DOHH2 (cell line): ENCODE results near the gene EXOSC10.

Experiments used
- H3F3A ChIP-seq: fragments of 200-600 bp; sonication (generic), shearing (Covaris generic); 2 replicates; pipeline ENCODE4 v1.6.0; 2016; ENCODE audit warnings: antibody characterized with exemption, mild to moderate bottlenecking; ENCODE audit not compliant: control insufficient read depth, insufficient read depth
- H3K27ac ChIP-seq: fragments of 200-600 bp; sonication (generic); 2 replicates; pipeline ENCODE4 v1.5.1; 2014; ENCODE audit warnings: low read depth, mild to moderate bottlenecking, low read length, moderate library complexity
- H3K27me3 ChIP-seq: fragments of 200-600 bp; sonication (generic); 2 replicates; pipeline ENCODE4 v1.6.1; 2014; ENCODE audit warnings: mild to moderate bottlenecking, low read length, mixed read lengths; ENCODE audit not compliant: control insufficient read depth
- H3K36me3 ChIP-seq: fragments of 200-600 bp; sonication (generic); 2 replicates; pipeline ENCODE4 v1.6.1; 2014; ENCODE audit warnings: mild to moderate bottlenecking, low read length, moderate library complexity, mixed read lengths; ENCODE audit not compliant: control insufficient read depth
- H3K4me1 ChIP-seq: fragments of 200-600 bp; sonication (generic); 2 replicates; pipeline ENCODE4 v1.6.1; 2014; ENCODE audit warnings: mild to moderate bottlenecking, low read length, mixed read lengths; ENCODE audit not compliant: control insufficient read depth
- H3K4me2 ChIP-seq: fragments of 200-600 bp; sonication (generic); 2 replicates; pipeline ENCODE4 v1.6.0; 2014; ENCODE audit warnings: mild to moderate bottlenecking, low read length, moderate library complexity
- H3K4me3 ChIP-seq: fragments of 200-600 bp; sonication (generic); 2 replicates; pipeline ENCODE4 v1.5.1; 2014; ENCODE audit warnings: mild to moderate bottlenecking, low read length, mixed read lengths
- H3K79me2 ChIP-seq: fragments of 200-600 bp; sonication (generic); 2 replicates; pipeline ENCODE4 v1.6.1; 2014; ENCODE audit warnings: mild to moderate bottlenecking, low read length, mixed read lengths; ENCODE audit not compliant: control insufficient read depth
- H3K9me2 ChIP-seq: fragments of 200-600 bp; sonication (generic); replicated peaks from 2 replicates; pipeline ENCODE4 v1.6.1; 2014; ENCODE audit warnings: mild to moderate bottlenecking, low read length, mixed read lengths; ENCODE audit not compliant: control insufficient read depth
- H3K9me3 ChIP-seq: fragments of 200-600 bp; sonication (generic); 2 replicates; pipeline ENCODE4 v1.6.1; 2014; ENCODE audit warnings: antibody characterized with exemption, low read length, mixed read lengths; ENCODE audit not compliant: control insufficient read depth, insufficient read depth
- H4K20me1 ChIP-seq: fragments of 200-600 bp; sonication (generic); 2 replicates; pipeline ENCODE4 v1.6.0; 2014; ENCODE audit warnings: low read depth, mild to moderate bottlenecking, antibody characterized with exemption, low read length, moderate library complexity; ENCODE audit not compliant: control insufficient read depth, insufficient read depth
- CTCF ChIP-seq: fragments of 200-600 bp; sonication (generic); IDR thresholded peaks from one replicate; pipeline ENCODE4 v1.5.1; 2014; ENCODE audit warnings: antibody characterized with exemption, mild to moderate bottlenecking, low read depth, low read length; ENCODE audit not compliant: poor library complexity, severe bottlenecking
- EZH2phosphoT487 ChIP-seq: fragments of 200-600 bp; sonication (generic); IDR thresholded peaks from 2 replicates; pipeline ENCODE4 v1.6.1; 2017; ENCODE audit warnings: borderline replicate concordance, mild to moderate bottlenecking, antibody characterized with exemption, low read length, moderate library complexity, mixed read lengths

The EXOSC10 gene

GRCh38 chr1:11059968-11060830 is 39.5 kb downstream of the EXOSC10 start, which contains the start of gene SRM:
SRM (minus strand) TSS chr1:11060018; CDS start chr1:11059943, 75 bp downstream.
- H3K9me3 ChIP-seq: no peaks in the 10 kb centered on the region
- H4K20me1 ChIP-seq: no peaks in the 10 kb centered on the region
- H3F3A ChIP-seq: peaks cover 14% of the 10 kb centered on the region
- peaks cover 37% of the 10 kb centered on the region for H3K4me1 ChIP-seq
- H3K9me2 ChIP-seq: no peaks in the 10 kb centered on the region
- H3K79me2 ChIP-seq: peaks cover 54% of the 10 kb centered on the region
- H3K36me3 ChIP-seq: peaks cover 77% of the 10 kb centered on the region
- H3K27me3 ChIP-seq: no peaks in the 10 kb centered on the region
- H3K27ac ChIP-seq: peak within 1 kb of the TSS; percentile 71
- TF ChIP-seq EZH2phosphoT487: no peak
- no peak for TF ChIP-seq CTCF
- H3K4me2 ChIP-seq: peak within 1 kb of the TSS; percentile 95
- peak within 1 kb of the TSS; percentile 98 for H3K4me3 ChIP-seq

- no peak for TF ChIP-seq EZH2phosphoT487
- TF ChIP-seq CTCF: peak; percentile 27
- Histone ChIP-seq H3F3A (peaks cover 12% of the 10 kb centered on the region), H3K9me3 (no peaks in the 10 kb centered on the region), H3K4me3 (peak overlapping the region; percentile 87), H3K36me3 (peaks cover 74% of the 10 kb centered on the region), H4K20me1 (no peaks in the 10 kb centered on the region), H3K4me1 (peaks cover 37% of the 10 kb centered on the region), H3K79me2 (peaks cover 54% of the 10 kb centered on the region), H3K27me3 (no peaks in the 10 kb centered on the region), H3K27ac (peak overlapping the region; percentile 25), H3K4me2 (peak overlapping the region; percentile 77), H3K9me2 (no peaks in the 10 kb centered on the region)
Measured at GRCh38 chr1:11059155-11059967, 40.3 kb downstream of the EXOSC10 start.

- H3K36me3 ChIP-seq: peaks cover 74% of the 10 kb centered on the region
- peak overlapping the region; percentile 87 for H3K4me3 ChIP-seq
Measured at GRCh38 chr1:11058595-11059154, 41.0 kb downstream of the EXOSC10 start.

More at GRCh38 chr1:11058595-11059154, 41.0 kb downstream of the EXOSC10 start:
- no peak for TF ChIP-seq CTCF
- TF ChIP-seq EZH2phosphoT487: no peak
- no peaks in the 10 kb centered on the region for H3K27me3 ChIP-seq
- peaks cover 54% of the 10 kb centered on the region for H3K79me2 ChIP-seq
- no peaks in the 10 kb centered on the region for H3K9me2 ChIP-seq
- H3K9me3 ChIP-seq: no peaks in the 10 kb centered on the region
- peaks cover 37% of the 10 kb centered on the region for H3K4me1 ChIP-seq
- H3K4me2 ChIP-seq: peak overlapping the region; percentile 77
- H4K20me1 ChIP-seq: no peaks in the 10 kb centered on the region
- H3K27ac ChIP-seq: no peak overlapping the region; the same call in 1 of the 2 replicates
- peaks cover 12% of the 10 kb centered on the region for H3F3A ChIP-seq
